ENCODE data around the gene TMEM247. TPM values are rescaled to one million over a fixed set of nuclear protein-coding genes. Genes with fewer than 3 reads are reported as not detected.

TMEM247 gene
- total RNA-seq, 2 experiments from 2014 or later: not detected

DNA sequence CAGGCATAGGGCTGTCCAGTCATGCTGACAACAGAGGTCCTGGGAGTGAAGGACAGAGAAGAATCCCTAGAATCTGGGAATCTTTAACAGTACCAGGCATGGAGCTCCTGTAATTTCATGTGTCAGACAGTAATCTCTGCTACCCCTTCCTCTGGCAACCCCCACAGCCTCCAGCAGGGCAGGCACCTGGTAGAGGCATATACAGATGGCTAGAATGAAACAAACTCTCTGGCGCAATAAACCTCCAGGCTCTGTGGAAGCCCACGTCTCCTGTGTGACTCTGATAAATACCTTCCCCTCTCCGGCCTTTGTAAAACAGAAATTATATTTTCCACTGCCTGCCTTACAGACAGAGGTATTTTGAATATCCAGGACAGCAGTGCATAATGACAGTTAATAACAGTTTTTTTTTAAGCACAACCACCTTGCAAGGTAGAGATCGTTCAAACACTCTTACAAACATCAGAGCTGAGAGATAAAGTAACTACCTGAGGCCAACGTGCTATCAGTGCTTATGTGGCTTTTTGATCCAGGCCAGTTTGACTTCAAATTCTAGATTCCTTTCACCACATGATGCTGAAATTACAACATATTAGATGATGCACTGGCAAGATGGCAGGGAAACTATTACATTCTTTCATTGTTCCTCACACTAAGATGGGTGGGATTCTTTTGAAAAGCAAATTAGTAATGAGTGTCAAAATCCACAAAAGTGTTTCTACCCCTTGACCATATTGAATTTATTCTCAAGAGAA lies 47.7 kb upstream of the TMEM247 start:
- Histone ChIP-seq H3K4me1 (ENCODE audit: insufficient read depth, low read length) (peaks cover 16% of the 10 kb centered on the region), H3K9me3 (ENCODE audit: control insufficient read depth in 1 of 2, insufficient read depth in 1 of 2, low read length in 2 of 2) (peaks cover 0 to 12% of the 10 kb centered on the region in 2 experiments), H3K27ac (ENCODE audit: low read depth in 1 of 2, low read length in 2 of 2) (no peak overlapping the region), H3K4me3 (ENCODE audit: low read length) (no peak overlapping the region), H3K27me3 (ENCODE audit: control insufficient read depth in 1 of 2, insufficient read depth in 2 of 2, low read length in 2 of 2) (no peaks in the 10 kb centered on the region), H3K36me3 (ENCODE audit: insufficient read depth, low read length) (no peaks in the 10 kb centered on the region)
- Mint-ChIP-seq H3K36me3 (ENCODE audit: low read depth) (no peaks in the 10 kb centered on the region), H3K27ac (no peak overlapping the region), H3K27me3 (no peaks in the 10 kb centered on the region), H3K4me1 (ENCODE audit: low read depth) (peaks cover 38% of the 10 kb centered on the region), H3K9me3 (peaks cover 2% of the 10 kb centered on the region), H3K4me3 (no peak overlapping the region)
- DNase-seq (no peak), ATAC-seq (ENCODE audit: poor library complexity) (no peak)
- TF ChIP-seq CTCF (IDR thresholded peaks at IDR 0.05): no peak
- CTCF ChIA-PET: no interaction called here
- POLR2A ChIA-PET: no interaction called here
- intact Hi-C loops (cut with DNase I, micrococcal nuclease): no loop called here

- H3K27ac Mint-ChIP-seq: no peak overlapping the region
- ATAC-seq (ENCODE audit: poor library complexity) (no peak), DNase-seq (no peak)
- intact Hi-C loops (cut with DNase I, micrococcal nuclease): no loop called here
- H3K27me3 Mint-ChIP-seq: no peaks in the 10 kb centered on the region
- Histone ChIP-seq H3K36me3 (ENCODE audit: insufficient read depth, low read length) (no peaks in the 10 kb centered on the region), H3K4me3 (ENCODE audit: low read length) (no peak overlapping the region), H3K9me3 (ENCODE audit: control insufficient read depth in 1 of 2, insufficient read depth in 1 of 2, low read length in 2 of 2) (no peaks in the 10 kb centered on the region), H3K27ac (ENCODE audit: low read depth in 1 of 2, low read length in 2 of 2) (no peak overlapping the region), H3K4me1 (ENCODE audit: insufficient read depth, low read length) (peaks cover 22% of the 10 kb centered on the region), H3K27me3 (ENCODE audit: control insufficient read depth in 1 of 2, insufficient read depth in 2 of 2, low read length in 2 of 2) (no peaks in the 10 kb centered on the region)
- ChIA-PET CTCF (no interaction called here), POLR2A (no interaction called here)
- H3K36me3 Mint-ChIP-seq (ENCODE audit: low read depth): no peaks in the 10 kb centered on the region
- peaks cover 58% of the 10 kb centered on the region for H3K4me1 Mint-ChIP-seq (ENCODE audit: low read depth)
- TF ChIP-seq CTCF (IDR thresholded peaks at IDR 0.05): no peak
- H3K4me3 Mint-ChIP-seq: no peak overlapping the region
- H3K9me3 Mint-ChIP-seq: no peaks in the 10 kb centered on the region
These were observed 44.5 kb upstream of the TMEM247 start for GRCh38 chr2:46434851-46435273.

DNA sequence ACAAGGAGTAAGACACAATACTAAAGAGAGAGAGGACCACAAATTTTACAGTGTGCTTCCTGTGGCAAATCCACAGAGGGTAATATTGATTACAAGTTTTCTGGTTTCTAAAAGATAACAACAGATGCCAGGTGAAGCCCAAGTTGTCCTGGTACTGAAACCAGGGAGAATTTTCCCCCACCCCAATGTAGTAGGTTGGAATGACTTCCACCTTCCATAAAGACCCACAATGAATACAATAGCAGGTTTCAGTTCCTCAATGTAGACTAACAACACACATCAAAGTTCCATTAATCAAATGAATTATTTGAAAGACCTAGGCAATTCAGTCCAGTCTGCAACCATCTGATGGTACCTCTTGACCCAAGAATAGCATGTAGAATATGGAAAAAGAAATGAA lies 44.0 kb upstream of the TMEM247 start:
- Histone ChIP-seq H3K9me3 (ENCODE audit: control insufficient read depth in 1 of 2, insufficient read depth in 1 of 2, low read length in 2 of 2) (no peaks in the 10 kb centered on the region), H3K27me3 (ENCODE audit: control insufficient read depth in 1 of 2, insufficient read depth in 2 of 2, low read length in 2 of 2) (no peaks in the 10 kb centered on the region), H3K27ac (ENCODE audit: low read depth in 1 of 2, low read length in 2 of 2) (no peak overlapping the region), H3K4me3 (ENCODE audit: low read length) (no peak overlapping the region), H3K4me1 (ENCODE audit: insufficient read depth, low read length) (peaks cover 27% of the 10 kb centered on the region), H3K36me3 (ENCODE audit: insufficient read depth, low read length) (no peaks in the 10 kb centered on the region)
- Mint-ChIP-seq H3K27me3 (no peaks in the 10 kb centered on the region), H3K4me1 (ENCODE audit: low read depth) (peaks cover 58% of the 10 kb centered on the region), H3K36me3 (ENCODE audit: low read depth) (no peaks in the 10 kb centered on the region), H3K9me3 (no peaks in the 10 kb centered on the region), H3K4me3 (no peak overlapping the region), H3K27ac (no peak overlapping the region)
- POLR2A ChIA-PET: no interaction called here
- ATAC-seq (ENCODE audit: poor library complexity) (no peak), DNase-seq (no peak)
- no peak for TF ChIP-seq CTCF (IDR thresholded peaks at IDR 0.05)
- CTCF ChIA-PET: no interaction called here
- intact Hi-C loops (cut with DNase I, micrococcal nuclease): no loop called here

All from CD4-positive, alpha-beta T cell (primary cell).